Measurements from ENCODE around the gene TATDN3.

Gene TATDN3

GRCh38 chr1:212805767-212806166 lies 14.1 kb downstream of the TATDN3 start:
- H2BK120ac ChIP-seq (ENCODE audit: low read depth, low read length), result no peak overlapping the region
- no CpG with 5 or more reads among the region's 3 CpGs for WGBS, 2 donors (ENCODE audit: extremely low coverage in 2 of 2, insufficient read length in 2 of 2, insufficient replicate concordance in 1 of 2)
- no peak overlapping the region for H3K14ac ChIP-seq (ENCODE audit: low read length)
- no peaks in the 10 kb centered on the region for H3K27me3 ChIP-seq (ENCODE audit: control insufficient read depth in 3 of 3, insufficient read depth in 3 of 3, low read depth in 1 of 3, low read length in 3 of 3)
- H2BK5ac ChIP-seq (ENCODE audit: low read length), result no peak overlapping the region
- no peak overlapping the region for H3K4ac ChIP-seq (ENCODE audit: low read length)
- H3K79me1 ChIP-seq (ENCODE audit: low read depth, low read length), result no peaks in the 10 kb centered on the region
- no peak overlapping the region for H2BK15ac ChIP-seq (ENCODE audit: low read length)
- no peak overlapping the region for H3K9ac ChIP-seq (ENCODE audit: low read depth, low read length, poor library complexity)
- no peaks in the 10 kb centered on the region for H3K4me1 ChIP-seq (ENCODE audit: control insufficient read depth in 2 of 2, insufficient read depth in 1 of 2, low read depth in 1 of 2, low read length in 2 of 2)
- H3K27ac ChIP-seq (replicated peaks; ENCODE audit: low read length), result no peak overlapping the region
- H2BK12ac ChIP-seq (ENCODE audit: low read length), result no peak overlapping the region
- H3K23ac ChIP-seq (ENCODE audit: low read depth, low read length, poor library complexity), result no peak overlapping the region
- no peak overlapping the region for H2AK5ac ChIP-seq (ENCODE audit: low read depth, low read length)
- no peak for DNase-seq (ENCODE audit: low spot score)
- H4K91ac ChIP-seq (ENCODE audit: low read depth, low read length, poor library complexity), result no peak overlapping the region
- H3K36me3 ChIP-seq (replicated peaks in 1 of 2; ENCODE audit: control insufficient read depth in 2 of 2, insufficient read depth in 2 of 2, low read length in 2 of 2), result peaks cover 2 to 67% of the 10 kb centered on the region in 2 donors
- no peaks in the 10 kb centered on the region for H3K9me3 ChIP-seq (replicated peaks in 1 of 2; ENCODE audit: control insufficient read depth in 2 of 2, insufficient read depth in 1 of 2, low read depth in 1 of 2, low read length in 2 of 2)
- no peak overlapping the region for H2AFZ ChIP-seq (ENCODE audit: low read length)
- H3K18ac ChIP-seq (ENCODE audit: low read length), result no peak overlapping the region
- H3K4me2 ChIP-seq (ENCODE audit: insufficient read depth, low read length, poor library complexity, severe bottlenecking), result no peak overlapping the region
- no peak overlapping the region for H3K4me3 ChIP-seq (ENCODE audit: low read length in 2 of 2)
- no peak overlapping the region for H4K8ac ChIP-seq (ENCODE audit: low read depth, low read length)

DNA sequence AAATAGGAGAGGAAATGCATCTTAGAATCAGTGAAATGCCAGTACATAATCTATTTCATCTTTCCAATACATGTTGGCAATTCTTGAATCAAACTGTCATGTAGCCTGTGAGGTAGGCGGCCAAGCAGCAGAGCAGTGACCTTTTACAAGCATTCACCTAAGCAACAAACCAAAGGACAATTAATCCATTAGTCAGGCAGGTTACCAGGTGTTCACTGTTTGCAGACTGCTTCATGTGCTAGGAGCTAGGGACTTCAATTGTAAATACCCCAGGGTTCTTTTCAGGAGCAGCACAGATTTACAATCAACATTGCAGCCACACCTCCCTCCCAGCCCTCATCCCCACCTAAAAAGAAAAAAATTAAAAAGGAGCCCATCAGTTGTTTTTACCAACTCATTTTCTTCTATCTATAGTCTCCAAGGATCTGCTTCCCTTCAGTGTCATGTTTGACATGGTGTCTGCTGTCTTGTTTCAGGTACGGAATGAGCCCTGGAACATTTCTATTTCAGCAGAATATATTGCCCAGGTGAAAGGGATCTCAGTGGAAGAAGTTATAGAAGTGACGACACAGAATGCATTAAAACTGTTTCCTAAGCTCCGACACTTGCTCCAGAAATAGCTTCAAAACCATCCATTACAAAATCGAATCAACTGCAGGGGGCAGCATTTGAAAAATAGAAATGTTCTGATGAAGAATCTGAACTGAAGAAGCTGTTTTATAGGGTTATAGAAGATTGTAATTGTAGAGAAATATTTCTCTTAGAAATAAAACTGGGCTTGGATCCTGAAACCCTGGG lies 23.0 kb downstream of the TATDN3 start:
- no peaks in the 10 kb centered on the region for H3K4me1 ChIP-seq (ENCODE audit: control insufficient read depth in 2 of 2, insufficient read depth in 1 of 2, low read depth in 1 of 2, low read length in 2 of 2)
- H3K27me3 ChIP-seq (ENCODE audit: control insufficient read depth in 3 of 3, insufficient read depth in 3 of 3, low read depth in 1 of 3, low read length in 3 of 3), result no peaks in the 10 kb centered on the region
- no peak overlapping the region for H3K4me2 ChIP-seq (ENCODE audit: insufficient read depth, low read length, poor library complexity, severe bottlenecking)
- no peak overlapping the region for H3K14ac ChIP-seq (ENCODE audit: low read length)
- no peak overlapping the region for H3K4ac ChIP-seq (ENCODE audit: low read length)
- no peak overlapping the region for H2AK5ac ChIP-seq (ENCODE audit: low read depth, low read length)
- no CpG with 5 or more reads among the region's 5 CpGs for WGBS, 2 donors (ENCODE audit: extremely low coverage in 2 of 2, insufficient read length in 2 of 2, insufficient replicate concordance in 1 of 2)
- H3K18ac ChIP-seq (ENCODE audit: low read length), result no peak overlapping the region
- no peak overlapping the region for H2BK120ac ChIP-seq (ENCODE audit: low read depth, low read length)
- H2BK15ac ChIP-seq (ENCODE audit: low read length), result no peak overlapping the region
- no peak overlapping the region for H4K91ac ChIP-seq (ENCODE audit: low read depth, low read length, poor library complexity)
- H2AFZ ChIP-seq (ENCODE audit: low read length), result no peak overlapping the region
- H3K79me1 ChIP-seq (ENCODE audit: low read depth, low read length), result no peaks in the 10 kb centered on the region
- H2BK12ac ChIP-seq (ENCODE audit: low read length), result no peak overlapping the region
- no peak overlapping the region for H3K9ac ChIP-seq (ENCODE audit: low read depth, low read length, poor library complexity)
- H4K8ac ChIP-seq (ENCODE audit: low read depth, low read length), result no peak overlapping the region
- no peak overlapping the region for H3K4me3 ChIP-seq (ENCODE audit: low read length in 2 of 2)
- no peak for DNase-seq (ENCODE audit: low spot score)
- H3K23ac ChIP-seq (ENCODE audit: low read depth, low read length, poor library complexity), result no peak overlapping the region
- no peak overlapping the region for H2BK5ac ChIP-seq (ENCODE audit: low read length)
- no peaks in the 10 kb centered on the region for H3K9me3 ChIP-seq (replicated peaks in 1 of 2; ENCODE audit: control insufficient read depth in 2 of 2, insufficient read depth in 1 of 2, low read depth in 1 of 2, low read length in 2 of 2)
- H3K36me3 ChIP-seq (replicated peaks in 1 of 2; ENCODE audit: control insufficient read depth in 2 of 2, insufficient read depth in 2 of 2, low read length in 2 of 2), result peaks cover 0 to 11% of the 10 kb centered on the region in 2 donors
- H3K27ac ChIP-seq (replicated peaks; ENCODE audit: low read length), result no peak overlapping the region

DNA sequence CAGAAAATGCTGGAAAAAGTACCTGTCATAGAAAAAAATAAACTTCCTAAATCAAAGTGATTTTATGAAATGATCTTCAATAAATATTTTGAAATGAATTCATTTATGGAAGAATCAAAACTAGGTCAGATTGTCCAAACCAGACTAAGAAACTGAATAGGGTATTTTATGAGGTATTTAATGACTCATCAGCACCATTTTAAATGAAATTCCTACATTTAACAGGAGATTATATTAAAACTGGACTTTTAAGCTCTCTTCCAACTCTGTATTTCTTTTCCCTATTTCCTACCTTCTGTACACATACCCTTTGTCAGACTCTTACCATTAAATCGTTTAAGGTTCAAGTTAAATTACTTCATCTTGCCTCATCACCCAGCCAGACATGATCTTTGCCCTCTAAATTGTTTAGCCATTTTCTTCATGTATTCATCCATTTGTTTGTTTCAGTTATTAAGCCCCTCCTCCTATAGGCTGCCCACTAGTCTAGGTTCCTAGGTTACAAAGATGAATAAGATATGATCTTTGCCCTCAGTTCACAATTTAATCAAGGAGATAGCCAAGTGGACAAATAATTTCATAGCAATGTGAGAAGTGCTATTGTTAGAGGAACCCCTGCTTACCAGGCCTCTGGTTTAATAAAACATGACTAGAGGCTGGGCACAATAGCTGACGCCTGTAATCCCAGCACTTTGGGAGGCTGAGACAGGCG lies 25.0 kb downstream of the TATDN3 start:
- no peak overlapping the region for H3K14ac ChIP-seq (ENCODE audit: low read length)
- DNase-seq (ENCODE audit: low spot score), result no peak
- no peak overlapping the region for H4K8ac ChIP-seq (ENCODE audit: low read depth, low read length)
- H2BK120ac ChIP-seq (ENCODE audit: low read depth, low read length), result no peak overlapping the region
- H3K4ac ChIP-seq (ENCODE audit: low read length), result no peak overlapping the region
- H3K23ac ChIP-seq (ENCODE audit: low read depth, low read length, poor library complexity), result no peak overlapping the region
- peaks cover 0 to 11% of the 10 kb centered on the region in 2 donors for H3K36me3 ChIP-seq (replicated peaks in 1 of 2; ENCODE audit: control insufficient read depth in 2 of 2, insufficient read depth in 2 of 2, low read length in 2 of 2)
- H2BK5ac ChIP-seq (ENCODE audit: low read length), result no peak overlapping the region
- WGBS, 2 donors (ENCODE audit: extremely low coverage in 2 of 2, insufficient read length in 2 of 2, insufficient replicate concordance in 1 of 2), result no CpG with 5 or more reads among the region's 3 CpGs
- H3K9me3 ChIP-seq (replicated peaks in 1 of 2; ENCODE audit: control insufficient read depth in 2 of 2, insufficient read depth in 1 of 2, low read depth in 1 of 2, low read length in 2 of 2), result no peaks in the 10 kb centered on the region
- no peak overlapping the region for H4K91ac ChIP-seq (ENCODE audit: low read depth, low read length, poor library complexity)
- no peaks in the 10 kb centered on the region for H3K27me3 ChIP-seq (ENCODE audit: control insufficient read depth in 3 of 3, insufficient read depth in 3 of 3, low read depth in 1 of 3, low read length in 3 of 3)
- H2BK15ac ChIP-seq (ENCODE audit: low read length), result no peak overlapping the region
- no peak overlapping the region for H2BK12ac ChIP-seq (ENCODE audit: low read length)
- H3K9ac ChIP-seq (ENCODE audit: low read depth, low read length, poor library complexity), result no peak overlapping the region
- no peak overlapping the region for H3K4me2 ChIP-seq (ENCODE audit: insufficient read depth, low read length, poor library complexity, severe bottlenecking)
- no peak overlapping the region for H2AFZ ChIP-seq (ENCODE audit: low read length)
- no peak overlapping the region for H3K4me3 ChIP-seq (ENCODE audit: low read length in 2 of 2)
- H3K18ac ChIP-seq (ENCODE audit: low read length), result no peak overlapping the region
- H3K79me1 ChIP-seq (ENCODE audit: low read depth, low read length), result no peaks in the 10 kb centered on the region
- H3K4me1 ChIP-seq (ENCODE audit: control insufficient read depth in 2 of 2, insufficient read depth in 1 of 2, low read depth in 1 of 2, low read length in 2 of 2), result no peaks in the 10 kb centered on the region
- no peak overlapping the region for H2AK5ac ChIP-seq (ENCODE audit: low read depth, low read length)
- H3K27ac ChIP-seq (replicated peaks; ENCODE audit: low read length), result no peak overlapping the region

DNA sequence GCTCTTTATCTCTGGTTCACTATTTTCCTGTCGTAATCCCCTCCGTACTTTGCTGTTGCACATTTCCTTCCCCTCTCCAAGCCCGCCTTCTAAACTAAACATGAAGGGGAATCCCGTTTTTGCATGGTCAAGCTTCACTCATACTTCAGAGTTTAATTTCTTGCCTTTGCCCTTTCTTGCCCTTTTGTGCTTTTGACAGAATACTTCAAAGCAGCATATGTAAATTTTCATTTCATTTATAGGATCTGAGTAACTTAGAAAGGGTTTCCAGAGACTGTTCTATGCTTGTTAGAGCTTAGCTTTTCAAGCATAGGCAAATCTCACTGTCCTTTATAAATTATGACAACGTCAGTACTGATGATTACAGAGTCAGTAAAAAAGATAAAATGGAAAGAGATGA lies 28.0 kb downstream of the TATDN3 start:
- H3K27me3 ChIP-seq (ENCODE audit: control insufficient read depth in 3 of 3, insufficient read depth in 3 of 3, low read depth in 1 of 3, low read length in 3 of 3), result no peaks in the 10 kb centered on the region
- H3K4me2 ChIP-seq (ENCODE audit: insufficient read depth, low read length, poor library complexity, severe bottlenecking), result no peak overlapping the region
- WGBS, 2 donors (ENCODE audit: extremely low coverage in 2 of 2, insufficient read length in 2 of 2, insufficient replicate concordance in 1 of 2), result no CpG with 5 or more reads among the region's 5 CpGs
- no peak overlapping the region for H3K4ac ChIP-seq (ENCODE audit: low read length)
- no peak overlapping the region for H3K27ac ChIP-seq (replicated peaks; ENCODE audit: low read length)
- H3K79me1 ChIP-seq (ENCODE audit: low read depth, low read length), result no peaks in the 10 kb centered on the region
- no peak overlapping the region for H4K91ac ChIP-seq (ENCODE audit: low read depth, low read length, poor library complexity)
- no peak overlapping the region for H2BK120ac ChIP-seq (ENCODE audit: low read depth, low read length)
- no peak overlapping the region for H2AFZ ChIP-seq (ENCODE audit: low read length)
- H4K8ac ChIP-seq (ENCODE audit: low read depth, low read length), result no peak overlapping the region
- peaks cover 0 to 6% of the 10 kb centered on the region in 2 donors for H3K36me3 ChIP-seq (replicated peaks in 1 of 2; ENCODE audit: control insufficient read depth in 2 of 2, insufficient read depth in 2 of 2, low read length in 2 of 2)
- no peak overlapping the region for H2BK5ac ChIP-seq (ENCODE audit: low read length)
- H3K4me3 ChIP-seq (ENCODE audit: low read length in 2 of 2), result no peak overlapping the region
- no peak overlapping the region for H2AK5ac ChIP-seq (ENCODE audit: low read depth, low read length)
- H3K14ac ChIP-seq (ENCODE audit: low read length), result no peak overlapping the region
- no peak overlapping the region for H3K23ac ChIP-seq (ENCODE audit: low read depth, low read length, poor library complexity)
- H2BK12ac ChIP-seq (ENCODE audit: low read length), result no peak overlapping the region
- no peak overlapping the region for H2BK15ac ChIP-seq (ENCODE audit: low read length)
- no peak overlapping the region for H3K9ac ChIP-seq (ENCODE audit: low read depth, low read length, poor library complexity)
- DNase-seq (ENCODE audit: low spot score), result no peak
- peaks cover 0 to 3% of the 10 kb centered on the region in 2 donors for H3K9me3 ChIP-seq (replicated peaks in 1 of 2; ENCODE audit: control insufficient read depth in 2 of 2, insufficient read depth in 1 of 2, low read depth in 1 of 2, low read length in 2 of 2)
- no peak overlapping the region for H3K18ac ChIP-seq (ENCODE audit: low read length)
- H3K4me1 ChIP-seq (ENCODE audit: control insufficient read depth in 2 of 2, insufficient read depth in 1 of 2, low read depth in 1 of 2, low read length in 2 of 2), result no peaks in the 10 kb centered on the region

Measured in neuronal stem cell (in vitro differentiated cells).